ENCODE data around the gene FGF21. TPM values are rescaled to one million over a fixed set of nuclear protein-coding genes. Genes with fewer than 3 reads are reported as not detected.

The FGF21 gene, protein sequence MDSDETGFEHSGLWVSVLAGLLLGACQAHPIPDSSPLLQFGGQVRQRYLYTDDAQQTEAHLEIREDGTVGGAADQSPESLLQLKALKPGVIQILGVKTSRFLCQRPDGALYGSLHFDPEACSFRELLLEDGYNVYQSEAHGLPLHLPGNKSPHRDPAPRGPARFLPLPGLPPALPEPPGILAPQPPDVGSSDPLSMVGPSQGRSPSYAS
- total RNA-seq: not detected in 2 replicates

DNA sequence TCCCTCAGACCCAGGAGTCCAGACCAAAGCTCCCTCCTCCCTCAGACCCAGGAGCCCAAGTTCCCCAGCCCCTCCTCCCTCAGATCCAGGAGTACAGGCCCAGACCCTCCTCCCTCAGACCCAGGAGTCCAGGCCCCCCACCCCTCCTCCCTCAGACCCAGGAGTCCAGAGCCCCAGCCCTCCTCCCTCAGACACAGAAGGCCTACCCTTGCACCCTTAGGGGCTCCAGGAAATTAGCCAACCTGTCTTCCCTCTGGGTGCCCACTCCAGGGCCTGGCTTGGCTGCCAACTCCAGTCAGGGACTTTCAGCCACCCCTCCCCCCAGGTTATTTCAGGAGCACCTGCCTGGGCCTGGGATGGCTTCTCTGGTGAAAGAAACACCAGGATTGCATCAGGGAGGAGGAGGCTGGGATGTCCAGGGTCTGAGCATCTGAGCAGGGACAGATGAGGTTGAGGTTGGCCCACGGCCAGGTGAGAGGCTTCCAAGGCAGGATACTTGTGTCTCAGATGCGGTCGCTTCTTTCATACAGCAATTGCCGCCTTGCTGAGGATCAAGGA, at the start of gene FGF21:
Gene FGF21, plus strand, starts transcription at position 441 of the 558 bp plus-strand sequence. CDS start 713 bp downstream, outside the sequence.

DNA sequence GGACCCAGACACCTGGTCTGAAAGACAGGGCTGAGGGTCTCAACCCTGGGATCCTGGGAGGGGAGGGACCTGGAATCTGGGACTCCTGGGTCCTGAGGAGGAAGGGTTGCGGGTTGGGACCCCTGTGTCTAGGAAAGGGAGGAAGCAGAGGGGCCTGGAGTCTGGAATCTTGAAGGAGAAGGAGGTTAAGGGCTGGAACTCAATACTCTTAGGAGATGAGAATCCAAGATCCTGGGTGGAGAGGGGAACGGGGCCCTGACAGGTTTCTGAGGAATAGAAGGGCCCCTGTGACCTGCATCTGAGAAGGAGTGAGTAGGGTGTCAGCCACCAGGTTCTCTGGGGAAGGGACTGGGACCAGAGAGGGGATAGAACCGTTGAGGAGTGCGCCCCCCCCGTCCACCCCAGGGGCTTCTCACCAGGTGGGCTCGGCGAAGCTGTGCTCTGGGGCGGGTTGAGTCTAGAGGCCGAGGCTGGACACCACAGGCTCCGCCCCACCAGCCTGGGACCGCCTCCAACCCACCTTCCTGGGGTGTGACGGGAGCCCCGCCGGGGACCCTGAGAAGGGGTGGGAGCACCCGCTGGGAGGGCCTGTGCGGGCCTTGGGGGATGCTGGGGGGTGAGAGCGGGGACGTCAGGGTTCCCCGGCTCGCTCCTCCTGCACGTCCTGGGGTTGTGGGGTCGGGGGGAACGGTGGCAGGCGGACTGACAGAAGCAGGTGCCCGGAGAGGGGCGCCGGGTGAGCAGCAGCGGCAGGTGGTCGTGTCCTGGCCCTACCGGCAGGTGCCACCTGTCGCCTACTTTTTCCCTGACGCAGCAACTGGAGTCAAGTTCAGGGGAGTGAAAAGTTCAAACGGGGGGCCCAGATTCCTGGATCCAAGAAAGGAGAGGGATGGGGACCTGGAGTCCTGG, 35.8 kb upstream of the FGF21 start, which contains the start of gene MAMSTR:
Gene MAMSTR, minus strand, starts transcription at position 463 of the 909 bp plus-strand sequence. CDS start 694 bp downstream, outside the sequence.

DNA sequence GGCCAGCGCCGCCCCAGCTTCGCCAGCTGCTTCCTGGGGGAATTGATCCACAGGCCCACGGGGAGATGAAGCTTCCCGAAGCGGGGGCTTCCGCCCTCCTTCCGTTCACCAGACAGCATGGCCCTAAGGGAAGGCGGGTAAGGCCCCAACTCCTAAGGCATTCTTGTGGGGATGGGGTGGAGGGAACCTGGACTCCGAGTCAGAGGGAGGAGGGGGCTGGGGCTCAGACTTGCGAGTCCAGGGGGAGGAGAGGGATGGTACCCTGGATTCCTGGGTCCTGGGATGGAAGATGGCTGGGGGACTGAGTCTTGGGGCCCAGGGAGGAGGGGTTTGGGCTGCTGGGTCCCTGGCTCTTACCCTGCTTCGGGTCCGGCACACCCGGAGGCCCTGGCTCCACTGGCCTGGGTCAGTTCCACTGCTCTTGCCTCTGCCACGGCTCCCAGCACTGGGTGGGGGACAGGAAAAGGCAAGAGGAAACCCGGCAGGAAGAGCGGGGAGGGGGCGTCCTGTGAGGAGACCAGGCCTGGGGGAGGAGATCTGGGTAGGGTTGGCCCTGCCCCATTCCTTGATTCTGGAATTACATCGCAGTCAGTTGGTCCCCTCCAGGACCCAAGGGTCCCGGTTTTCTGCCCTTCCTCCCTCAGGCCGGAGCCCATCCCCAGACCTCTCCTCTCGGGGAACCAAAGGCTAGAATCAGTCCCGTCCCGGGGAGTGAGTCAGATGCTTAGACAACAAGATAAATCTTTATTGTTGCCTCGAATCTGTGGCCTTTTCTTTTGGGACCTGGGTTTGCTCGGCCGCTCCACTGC, 15.0 kb upstream of the FGF21 start, which contains the start of gene RASIP1:
Gene RASIP1, minus strand, starts transcription at position 447 of the 809 bp plus-strand sequence. Its CDS starts 328 bp downstream, at position 119.

DNA sequence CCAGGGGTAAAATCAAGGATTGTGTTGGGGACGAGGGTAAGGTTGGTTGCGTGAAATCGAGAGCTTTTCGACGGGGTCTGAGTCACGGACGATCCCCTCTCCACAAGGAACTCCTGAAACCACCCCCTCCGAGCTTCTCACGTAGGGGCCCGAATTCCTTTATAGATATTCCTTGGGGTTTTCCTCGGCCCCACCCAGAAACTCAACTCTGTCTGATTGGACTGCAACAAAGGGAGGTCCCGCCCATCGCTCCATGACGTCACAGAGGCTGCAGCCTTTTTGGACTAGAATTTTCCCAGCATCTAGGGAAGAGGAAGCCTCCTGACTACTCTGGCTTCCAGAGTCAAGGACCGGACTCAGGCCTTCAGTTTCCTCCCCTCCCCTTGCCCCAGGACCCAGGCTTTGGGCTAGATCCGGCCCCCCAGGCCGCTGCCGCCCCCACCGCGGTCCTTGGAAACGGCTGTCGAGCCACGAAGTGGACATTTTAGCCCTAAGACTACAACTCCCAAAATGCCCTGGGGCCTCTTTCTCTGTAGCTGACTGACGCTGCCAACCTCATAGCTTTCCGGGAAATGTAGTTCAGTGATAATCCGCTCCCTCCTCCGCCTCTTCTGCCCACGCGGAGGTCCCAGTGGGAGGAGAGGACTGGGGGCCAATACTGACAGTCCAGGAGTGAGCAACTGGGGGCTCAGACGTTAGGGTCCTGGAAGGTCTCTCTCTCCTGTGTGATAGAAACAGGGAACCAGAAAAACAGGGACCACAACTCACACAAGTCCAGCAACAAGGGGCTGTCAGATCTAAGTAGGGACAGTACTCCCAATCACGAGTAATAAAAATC, 8.4 kb upstream of the FGF21 start, which contains the start of gene IZUMO1:
Gene IZUMO1, minus strand, starts transcription at position 172 of the 838 bp plus-strand sequence. CDS start 1,050 bp downstream, outside the sequence.

DNA sequence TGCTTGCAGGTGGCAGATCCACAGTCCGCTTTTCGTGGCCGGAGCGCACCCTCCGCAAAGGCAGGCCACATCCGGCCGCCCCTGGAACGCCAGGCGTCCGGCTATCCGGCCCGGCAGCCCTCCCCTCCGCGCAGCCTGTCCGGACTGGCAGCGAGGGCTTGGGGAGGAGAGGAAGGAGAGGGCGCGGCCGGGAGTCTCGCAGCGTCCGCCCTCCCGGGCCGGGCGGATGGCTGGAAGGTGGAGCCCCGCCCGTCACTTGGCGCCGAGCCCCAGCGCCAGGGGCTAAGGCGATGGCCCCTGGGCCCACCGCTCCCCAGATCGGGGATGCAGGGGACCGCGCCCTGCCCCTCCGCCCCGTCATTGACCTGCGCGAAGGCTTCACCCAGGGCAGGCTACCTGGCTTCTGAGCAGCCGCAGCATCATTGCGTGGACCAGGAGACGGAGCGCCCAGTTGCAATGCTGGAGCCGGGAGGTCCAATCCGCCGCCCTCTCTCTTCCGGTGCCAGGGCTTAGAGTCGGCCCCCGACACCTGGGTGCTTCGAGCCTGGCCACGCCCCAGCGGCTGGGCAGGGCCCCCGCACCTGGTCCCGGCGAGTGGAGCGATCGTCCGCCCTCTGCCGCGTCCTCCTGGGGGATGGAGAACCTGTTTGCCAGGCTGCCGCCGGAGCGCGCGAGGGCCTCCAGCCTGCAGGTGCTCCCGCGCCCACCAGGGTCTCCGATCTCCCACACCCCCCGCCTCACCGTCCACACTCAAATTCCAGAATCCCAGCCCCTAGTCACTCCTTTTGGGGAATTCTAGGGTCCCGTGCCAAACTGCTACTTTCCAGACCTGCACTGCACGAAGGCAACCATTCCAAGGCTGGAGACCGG, 2.6 kb upstream of the FGF21 start, which contains the start of gene FUT1:
Gene FUT1, minus strand, starts transcription at position 146 of the 870 bp plus-strand sequence. CDS start 1,360 bp downstream, outside the sequence.

Small RNA genes lying within 50 kb of the gene (small RNA-seq; reads per million reads assigned to genes)
- gene RNU6-317P: not detected

Other genes starting within 250 kb of the FGF21 start
- gene LMTK3, start 243.7 kb upstream of the FGF21 start, total RNA-seq: under 0.01 and 0.10 TPM in 2 replicates
- gene SULT2B1, start 203.4 kb upstream of the FGF21 start, total RNA-seq: not detected in 2 replicates
- not detected in 2 replicates for gene SPACA4, start 148.8 kb upstream of the FGF21 start, total RNA-seq
- 0.33 TPM in 1 of 2 replicates, not detected in the other for gene FAM83E, start 140.4 kb upstream of the FGF21 start, total RNA-seq
- gene RPL18, start 136.3 kb upstream of the FGF21 start, total RNA-seq: 1,820 and 2,339 TPM in 2 replicates
- 11.4 and 15.2 TPM in 2 replicates for gene SPHK2, start 136.0 kb upstream of the FGF21 start, total RNA-seq
- 0.57 and 2.0 TPM in 2 replicates for gene DBP, start 118.1 kb upstream of the FGF21 start, total RNA-seq
- 1.3 and 2.0 TPM in 2 replicates for gene CA11, start 109.3 kb upstream of the FGF21 start, total RNA-seq
- not detected in 2 replicates for gene NTN5, start 82.5 kb upstream of the FGF21 start, total RNA-seq
- gene FUT2, start 59.6 kb upstream of the FGF21 start, total RNA-seq: not detected in 2 replicates
- 0.33 and 0.38 TPM in 2 replicates for gene MAMSTR, start 35.8 kb upstream of the FGF21 start, total RNA-seq
- gene RASIP1, start 14.9 kb upstream of the FGF21 start, total RNA-seq: 88.4 and 127 TPM in 2 replicates
- gene IZUMO1, start 8.6 kb upstream of the FGF21 start, total RNA-seq: under 0.01 and 0.29 TPM in 2 replicates
- gene FUT1, start 2.9 kb upstream of the FGF21 start, total RNA-seq: 6.5 and 8.5 TPM in 2 replicates
- gene BCAT2, start 55.5 kb downstream of the FGF21 start, total RNA-seq: 39.9 and 55.5 TPM in 2 replicates
- 0.98 and 3.5 TPM in 2 replicates for gene HSD17B14, start 81.0 kb downstream of the FGF21 start, total RNA-seq
- gene PLEKHA4, start 113.1 kb downstream of the FGF21 start, total RNA-seq: 2.0 and 5.6 TPM in 2 replicates
- 45.4 and 49.8 TPM in 2 replicates for gene PPP1R15A, start 116.9 kb downstream of the FGF21 start, total RNA-seq
- gene TULP2, start 143.2 kb downstream of the FGF21 start, total RNA-seq: not detected in 2 replicates
- gene NUCB1, start 144.8 kb downstream of the FGF21 start, total RNA-seq: 151 and 295 TPM in 2 replicates
- gene DHDH, start 178.2 kb downstream of the FGF21 start, total RNA-seq: not detected in 2 replicates
- gene BAX, start 199.4 kb downstream of the FGF21 start, total RNA-seq: 78.0 and 157 TPM in 2 replicates
- gene FTL, start 209.8 kb downstream of the FGF21 start, total RNA-seq: 1,333 and 1,656 TPM in 2 replicates
- gene GYS1, start 237.8 kb downstream of the FGF21 start, total RNA-seq: 48.0 and 49.0 TPM in 2 replicates
- gene RUVBL2, start 238.4 kb downstream of the FGF21 start, total RNA-seq: 210 and 250 TPM in 2 replicates

Data from vein endothelial cell (primary cell).